ENCODE results near the gene EVA1C. TPM values are rescaled to one million over a fixed set of nuclear protein-coding genes. Genes with fewer than 3 reads are reported as not detected.
A peak's percentile ranks its signal among the peaks of the same experiment; 100 is the strongest.
"Not testable (repeated sequence)": the region's sequence is repeated elsewhere in the genome, so short reads cannot be mapped to it uniquely, and the experiment has no call there.

EVA1C gene
- total RNA-seq, 1 donor from 2014 or later, result 147 TPM

DNA sequence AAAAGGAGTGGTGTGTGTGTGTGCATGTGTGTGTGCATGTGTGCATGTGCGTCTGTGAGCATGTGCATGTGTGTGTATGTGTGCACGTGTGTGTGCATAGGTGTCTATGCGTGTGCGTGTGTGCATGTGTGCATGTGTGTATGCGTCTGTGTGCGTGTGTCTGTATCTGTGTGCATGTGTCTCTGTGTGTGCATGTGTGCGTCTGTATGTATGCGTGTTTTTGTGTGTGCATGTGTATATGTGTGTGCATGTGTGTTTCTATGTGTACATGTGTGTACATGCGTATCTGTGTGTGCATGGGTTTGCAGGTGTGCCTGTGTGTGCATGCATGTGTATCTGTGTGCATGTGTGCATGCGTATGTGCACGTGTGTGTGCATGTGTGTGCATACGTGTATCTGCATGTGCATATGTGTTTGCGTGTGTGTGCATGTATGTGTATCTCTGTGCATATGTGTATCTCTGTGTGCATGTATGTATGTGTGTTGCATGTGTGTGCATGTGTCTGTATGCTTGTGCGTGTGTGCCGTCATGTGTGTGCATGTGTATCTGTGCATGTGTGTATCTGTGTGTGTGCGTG is 94.9 kb downstream of the EVA1C start:
- Histone ChIP-seq H3K27me3 (no peaks in the 10 kb centered on the region), H3K4me1 (no peaks in the 10 kb centered on the region), H3K9me3 (no peaks in the 10 kb centered on the region), H3K27ac (no peak overlapping the region), H3K36me3 (peaks cover 40 to 70% of the 10 kb centered on the region in 2 donors), H3K4me3 (no peak overlapping the region)
- TF ChIP-seq CTCF (IDR thresholded peaks at IDR 0.05), result no peak
- DNase-seq (ENCODE audit: low spot score in 2 of 2), result peak in 1 of 2 donors; percentile 38
- intact Hi-C loops (cut with DNase I), result no loop called here

GRCh38 chr21:32508036-32508435 is 95.5 kb downstream of the EVA1C start:
- H3K4me1 ChIP-seq; H3K27ac ChIP-seq; H3K9me3 ChIP-seq; H3K27me3 ChIP-seq; H3K4me3 ChIP-seq; intact Hi-C loops (cut with DNase I): not testable (repeated sequence)
- peak in 1 of 2 donors; percentile 57 for DNase-seq (ENCODE audit: low spot score in 2 of 2)
- peaks cover 37 to 66% of the 10 kb centered on the region in 2 donors for H3K36me3 ChIP-seq

DNA sequence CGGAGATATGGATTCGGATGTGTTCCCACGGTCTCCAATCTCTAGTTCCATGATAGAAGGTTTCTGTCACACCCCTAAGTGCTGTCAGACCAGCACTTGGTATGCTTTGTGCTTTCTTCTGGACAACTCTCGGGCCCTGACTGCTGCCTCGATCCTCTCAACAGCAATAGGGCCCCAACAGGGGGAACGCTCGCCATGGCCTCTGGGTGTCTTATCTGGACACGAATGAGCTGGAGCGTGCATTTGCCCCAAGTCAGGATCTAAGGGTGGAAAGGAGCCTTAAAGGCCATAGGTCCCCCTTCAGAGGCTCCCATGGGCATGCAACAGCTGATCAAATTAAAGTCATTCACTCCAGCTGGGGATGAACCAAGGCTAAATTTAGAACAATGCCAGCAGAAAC is 96.1 kb downstream of the EVA1C start:
- no peaks in the 10 kb centered on the region for H3K4me1 ChIP-seq
- intact Hi-C loops (cut with DNase I), result no loop called here
- peak in 1 of 2 donors; percentile 43 for DNase-seq (ENCODE audit: low spot score in 2 of 2)
- peaks cover 37 to 61% of the 10 kb centered on the region in 2 donors for H3K36me3 ChIP-seq
- H3K4me3 ChIP-seq, result no peak overlapping the region
- H3K9me3 ChIP-seq, result no peaks in the 10 kb centered on the region
- H3K27me3 ChIP-seq, result no peaks in the 10 kb centered on the region
- no peak for TF ChIP-seq CTCF (IDR thresholded peaks at IDR 0.05)
- no peak overlapping the region for H3K27ac ChIP-seq

GRCh38 chr21:32508975-32509374 is 96.5 kb downstream of the EVA1C start:
- H3K27ac ChIP-seq; H3K4me1 ChIP-seq; H3K9me3 ChIP-seq; H3K27me3 ChIP-seq; intact Hi-C loops (cut with DNase I); H3K4me3 ChIP-seq: not testable (repeated sequence)
- H3K36me3 ChIP-seq, result peaks cover 33 to 57% of the 10 kb centered on the region in 2 donors
- DNase-seq (ENCODE audit: low spot score in 2 of 2), result peak in 1 of 2 donors; percentile 18

DNA sequence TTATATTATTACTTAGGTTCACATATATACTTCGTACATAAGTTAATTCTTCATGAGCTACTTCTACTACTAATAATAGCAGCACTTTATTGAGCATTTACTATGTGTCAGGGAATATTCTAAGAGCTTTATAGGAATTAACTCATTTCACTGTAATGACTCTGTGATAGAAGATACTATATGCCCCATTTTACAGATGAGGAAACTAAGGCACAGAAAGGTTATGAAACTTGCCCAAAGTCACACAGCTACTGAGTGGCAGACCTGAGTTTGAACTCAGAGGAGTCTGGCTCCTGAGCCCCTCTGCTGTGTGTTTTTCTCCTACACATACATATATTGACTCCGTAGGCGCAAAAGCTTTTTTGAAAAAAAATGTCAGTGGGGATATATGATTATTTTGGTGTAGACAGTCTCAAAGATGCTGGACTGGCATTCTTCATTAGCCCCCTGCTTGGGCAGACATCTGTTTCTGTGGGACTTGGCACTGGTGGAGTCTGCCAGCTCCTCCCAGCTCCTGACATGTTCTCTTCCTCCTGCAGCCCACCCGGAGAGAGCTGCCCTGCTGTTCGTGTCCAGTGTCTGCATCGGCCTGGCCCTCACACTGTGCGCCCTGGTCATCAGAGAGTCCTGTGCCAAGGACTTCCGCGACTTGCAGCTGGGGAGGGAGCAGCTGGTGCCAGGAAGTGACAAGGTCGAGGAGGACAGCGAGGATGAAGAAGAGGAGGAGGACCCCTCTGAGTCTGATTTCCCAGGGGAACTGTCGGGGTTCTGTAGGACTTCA is 102.0 kb downstream of the EVA1C start:
- TF ChIP-seq CTCF (IDR thresholded peaks at IDR 0.05), result no peak
- intact Hi-C loops (cut with DNase I), result no loop called here
- H3K4me1 ChIP-seq, result no peaks in the 10 kb centered on the region
- no peak for DNase-seq (ENCODE audit: low spot score in 2 of 2)
- no peaks in the 10 kb centered on the region for H3K9me3 ChIP-seq
- H3K27ac ChIP-seq, result no peak overlapping the region
- peaks cover 9 to 32% of the 10 kb centered on the region in 2 donors for H3K36me3 ChIP-seq
- no peaks in the 10 kb centered on the region for H3K27me3 ChIP-seq
- no peak overlapping the region for H3K4me3 ChIP-seq

DNA sequence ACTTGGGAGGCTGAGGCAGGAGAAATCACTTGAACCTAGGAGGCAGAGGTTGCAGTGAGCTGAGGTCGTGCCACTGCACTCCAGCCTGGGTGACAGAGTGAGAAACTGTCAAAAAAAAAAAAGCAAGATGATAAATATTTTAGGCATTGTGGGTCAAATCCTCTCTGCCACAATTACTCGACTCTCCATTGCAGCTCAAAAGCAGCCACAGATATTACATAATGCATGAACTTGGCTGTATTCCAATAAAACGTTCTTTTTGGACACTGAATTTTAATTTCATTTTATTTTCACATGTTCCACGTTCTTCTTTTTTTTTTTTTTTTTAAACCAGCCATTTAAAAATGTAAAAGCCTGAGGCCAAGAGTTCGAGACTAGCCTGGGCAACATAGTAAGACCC is 103.4 kb downstream of the EVA1C start:
- intact Hi-C loops (cut with DNase I), result no loop called here
- Histone ChIP-seq H3K36me3 (peaks cover 7 to 29% of the 10 kb centered on the region in 2 donors), H3K27me3 (no peaks in the 10 kb centered on the region), H3K9me3 (no peaks in the 10 kb centered on the region), H3K4me1 (peaks cover 0 to 4% of the 10 kb centered on the region in 2 donors), H3K4me3 (no peak overlapping the region), H3K27ac (no peak overlapping the region)
- DNase-seq (ENCODE audit: low spot score in 2 of 2), result no peak
- TF ChIP-seq CTCF (IDR thresholded peaks at IDR 0.05), result no peak
